ENCODE measurements around the gene TSGA10IP.

The TSGA10IP gene

DNA sequence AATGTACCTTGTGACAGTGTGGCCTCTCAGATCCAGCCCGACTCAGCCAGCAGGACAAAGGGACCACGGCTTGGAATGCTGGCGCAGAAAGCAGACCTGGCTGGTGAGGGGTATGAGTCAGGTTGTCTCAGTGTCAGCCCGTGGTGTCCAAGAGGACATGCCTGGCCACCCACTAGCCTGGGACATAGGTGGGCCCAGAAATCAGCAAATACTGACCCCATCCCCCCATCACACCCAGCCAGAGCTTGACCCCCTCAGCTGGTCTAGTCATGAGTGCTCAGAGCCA lies 61.6 kb downstream of the TSGA10IP start:
- DNase-seq (ENCODE audit: low read depth), result no peak
- no peak overlapping the region for H3K4me3 ChIP-seq (ENCODE audit: low read depth, low read length)
- TF ChIP-seq, protein P1, sequence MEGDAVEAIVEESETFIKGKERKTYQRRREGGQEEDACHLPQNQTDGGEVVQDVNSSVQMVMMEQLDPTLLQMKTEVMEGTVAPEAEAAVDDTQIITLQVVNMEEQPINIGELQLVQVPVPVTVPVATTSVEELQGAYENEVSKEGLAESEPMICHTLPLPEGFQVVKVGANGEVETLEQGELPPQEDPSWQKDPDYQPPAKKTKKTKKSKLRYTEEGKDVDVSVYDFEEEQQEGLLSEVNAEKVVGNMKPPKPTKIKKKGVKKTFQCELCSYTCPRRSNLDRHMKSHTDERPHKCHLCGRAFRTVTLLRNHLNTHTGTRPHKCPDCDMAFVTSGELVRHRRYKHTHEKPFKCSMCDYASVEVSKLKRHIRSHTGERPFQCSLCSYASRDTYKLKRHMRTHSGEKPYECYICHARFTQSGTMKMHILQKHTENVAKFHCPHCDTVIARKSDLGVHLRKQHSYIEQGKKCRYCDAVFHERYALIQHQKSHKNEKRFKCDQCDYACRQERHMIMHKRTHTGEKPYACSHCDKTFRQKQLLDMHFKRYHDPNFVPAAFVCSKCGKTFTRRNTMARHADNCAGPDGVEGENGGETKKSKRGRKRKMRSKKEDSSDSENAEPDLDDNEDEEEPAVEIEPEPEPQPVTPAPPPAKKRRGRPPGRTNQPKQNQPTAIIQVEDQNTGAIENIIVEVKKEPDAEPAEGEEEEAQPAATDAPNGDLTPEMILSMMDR (IDR thresholded peaks at IDR 0.05; ENCODE audit: insufficient read depth, low read depth, low read length, missing control alignments), result no peak

DNA sequence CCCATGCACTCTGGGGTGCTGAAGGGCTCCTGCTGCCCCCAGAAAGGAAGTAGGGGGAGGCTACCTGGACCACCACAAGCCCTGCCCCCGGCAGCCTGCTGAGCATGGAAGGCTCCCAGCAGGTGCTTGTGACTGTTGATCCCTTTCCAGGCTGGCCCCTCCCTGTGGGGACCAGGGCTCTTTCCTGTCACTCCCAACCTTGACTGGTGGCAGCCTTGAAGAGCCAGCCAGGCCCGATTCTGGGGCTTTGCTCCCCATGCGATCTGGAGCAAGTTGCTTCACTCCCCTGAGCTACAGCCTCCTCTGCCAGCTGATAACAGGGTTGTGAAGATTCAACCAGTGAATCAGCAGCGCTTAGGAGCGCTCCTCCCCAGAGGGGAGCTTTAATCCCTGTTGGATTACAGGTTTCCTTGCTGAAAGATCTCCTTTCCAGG lies 61.9 kb downstream of the TSGA10IP start:
- no peak for DNase-seq (ENCODE audit: low read depth)
- H3K4me3 ChIP-seq (ENCODE audit: low read depth, low read length), result no peak overlapping the region
- TF ChIP-seq, protein P1 (IDR thresholded peaks at IDR 0.05; ENCODE audit: insufficient read depth, low read depth, low read length, missing control alignments), result no peak

DNA sequence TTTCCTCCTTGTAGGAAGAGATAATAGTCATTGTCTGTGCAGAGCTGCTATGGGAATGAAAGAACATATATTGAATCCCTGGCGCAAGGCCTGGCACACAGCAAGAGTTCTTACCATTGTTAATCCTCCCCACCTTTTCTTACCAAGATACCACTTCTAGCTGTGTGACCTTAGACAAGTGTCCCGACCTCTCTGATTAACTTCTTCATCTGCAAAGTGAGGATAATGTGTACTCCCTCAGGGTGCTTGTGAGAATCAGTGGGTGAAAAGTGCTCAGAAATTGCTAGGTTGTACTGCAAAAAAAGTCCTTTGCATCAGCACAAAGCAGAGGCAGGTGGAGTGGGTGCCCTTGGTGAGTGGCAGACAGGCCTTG lies 62.8 kb downstream of the TSGA10IP start:
- TF ChIP-seq, protein P1 (IDR thresholded peaks at IDR 0.05; ENCODE audit: insufficient read depth, low read depth, low read length, missing control alignments), result no peak
- no peak for DNase-seq (ENCODE audit: low read depth)
- H3K4me3 ChIP-seq (ENCODE audit: low read depth, low read length), result no peak overlapping the region

DNA sequence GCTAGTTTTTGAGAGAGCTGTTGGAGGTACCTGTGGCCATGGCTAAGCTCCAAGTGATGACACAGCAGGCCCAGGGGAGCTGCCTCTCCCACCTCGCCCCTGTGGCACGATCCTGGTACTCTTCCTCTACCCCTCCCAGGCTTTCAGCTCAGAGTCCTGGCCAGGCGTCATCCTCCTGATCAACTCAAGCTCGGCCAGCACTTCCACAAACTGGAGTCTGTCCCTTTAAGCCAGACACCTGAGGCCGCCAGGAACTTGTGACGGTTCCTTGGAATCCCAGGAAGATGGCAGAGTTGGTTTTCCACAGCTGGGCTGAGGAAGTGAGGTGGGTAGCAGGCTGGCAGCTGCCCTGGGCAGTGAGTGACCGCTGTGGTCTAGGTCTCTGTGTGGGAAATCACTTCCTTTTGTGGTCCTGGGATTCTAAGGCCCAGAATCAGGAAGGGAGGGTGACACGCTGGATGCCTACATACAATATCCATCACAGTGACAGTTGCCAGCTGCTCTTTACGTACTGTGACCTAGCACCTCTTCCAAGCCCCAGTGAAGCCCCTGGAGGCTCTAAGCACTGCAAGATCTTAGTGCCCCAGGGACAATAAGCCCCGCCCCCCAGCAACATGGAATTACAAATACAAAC lies 63.3 kb downstream of the TSGA10IP start:
- H3K4me3 ChIP-seq (ENCODE audit: low read depth, low read length), result no peak overlapping the region
- DNase-seq (ENCODE audit: low read depth), result no peak
- TF ChIP-seq, protein P1 (IDR thresholded peaks at IDR 0.05; ENCODE audit: insufficient read depth, low read depth, low read length, missing control alignments), result no peak
